NCI-H524 treated with DMSO at 0.1 percent for 48 hours (cell line): ENCODE results near the gene SCGB1A1.

Experiments
- DNase-seq: peaks from one replicate; lab custom pipeline; 2025; lab: John Stamatoyannopoulos, UW

SCGB1A1 gene

GRCh38 chr11:62421996-62422395, 3.2 kb downstream of the SCGB1A1 start:
- DNase-seq = no peak

- no peak for DNase-seq
These were observed 4.2 kb downstream of the SCGB1A1 start for GRCh38 chr11:62423012-62423411.

- DNase-seq = no peak
These were observed 8.9 kb downstream of the SCGB1A1 start for GRCh38 chr11:62427630-62428233.

GRCh38 chr11:62428871-62429560, 10.2 kb downstream of the SCGB1A1 start:
- no peak for DNase-seq

GRCh38 chr11:62430425-62430824, 11.6 kb downstream of the SCGB1A1 start:
- DNase-seq = no peak

GRCh38 chr11:62431171-62431901, 12.5 kb downstream of the SCGB1A1 start:
- DNase-seq = no peak

- no peak for DNase-seq
These were observed 13.9 kb downstream of the SCGB1A1 start for GRCh38 chr11:62432695-62433094.

- DNase-seq = no peak
These were observed 14.5 kb downstream of the SCGB1A1 start for GRCh38 chr11:62433141-62433903.

- no peak for DNase-seq
These were observed 15.1 kb downstream of the SCGB1A1 start for GRCh38 chr11:62433904-62434276.

GRCh38 chr11:62435846-62436660, 17.2 kb downstream of the SCGB1A1 start:
- DNase-seq = no peak

- DNase-seq = no peak
These were observed 18.8 kb downstream of the SCGB1A1 start for GRCh38 chr11:62437616-62438015.

GRCh38 chr11:62438641-62439040, 19.8 kb downstream of the SCGB1A1 start:
- DNase-seq = no peak

- DNase-seq = no peak
These were observed 21.2 kb downstream of the SCGB1A1 start for GRCh38 chr11:62439785-62440602.

- DNase-seq = no peak
These were observed 24.8 kb downstream of the SCGB1A1 start for GRCh38 chr11:62443390-62444235.

- DNase-seq = no peak
These were observed 25.5 kb downstream of the SCGB1A1 start for GRCh38 chr11:62444236-62444833.

- no peak for DNase-seq
These were observed 26.0 kb downstream of the SCGB1A1 start for GRCh38 chr11:62444835-62445234.

GRCh38 chr11:62445314-62445740, 26.5 kb downstream of the SCGB1A1 start:
- no peak for DNase-seq

- DNase-seq = no peak
These were observed 27.3 kb downstream of the SCGB1A1 start for GRCh38 chr11:62446091-62446490.

- no peak for DNase-seq
These were observed 30.6 kb downstream of the SCGB1A1 start for GRCh38 chr11:62449451-62449851.
